ENCODE measurements around the gene ZBTB7C.

Gene ZBTB7C

GRCh38 chr18:48197819-48198218, 211.4 kb downstream of the ZBTB7C start:
- no peak for DNase-seq (ENCODE audit: low read depth)
- H3K4me3 ChIP-seq (ENCODE audit: low read depth, low read length): no peak overlapping the region
- no peak for TF ChIP-seq CTCF (IDR thresholded peaks at IDR 0.05; ENCODE audit: low read depth, low read length, missing control alignments)

GRCh38 chr18:48195787-48196186, 213.4 kb downstream of the ZBTB7C start:
- no peak for TF ChIP-seq CTCF (IDR thresholded peaks at IDR 0.05; ENCODE audit: low read depth, low read length, missing control alignments)
- no peak overlapping the region for H3K4me3 ChIP-seq (ENCODE audit: low read depth, low read length)
- no peak for DNase-seq (ENCODE audit: low read depth)

GRCh38 chr18:48194591-48195181, 214.5 kb downstream of the ZBTB7C start:
- H3K4me3 ChIP-seq (ENCODE audit: low read depth, low read length): no peak overlapping the region
- TF ChIP-seq CTCF (IDR thresholded peaks at IDR 0.05; ENCODE audit: low read depth, low read length, missing control alignments): no peak
- DNase-seq (ENCODE audit: low read depth): no peak

GRCh38 chr18:48193521-48194492, 215.4 kb downstream of the ZBTB7C start:
- no peak for TF ChIP-seq CTCF (IDR thresholded peaks at IDR 0.05; ENCODE audit: low read depth, low read length, missing control alignments)
- DNase-seq (ENCODE audit: low read depth): no peak
- H3K4me3 ChIP-seq (ENCODE audit: low read depth, low read length): no peak overlapping the region

GRCh38 chr18:48192542-48192941, 216.6 kb downstream of the ZBTB7C start:
- TF ChIP-seq CTCF (IDR thresholded peaks at IDR 0.05; ENCODE audit: low read depth, low read length, missing control alignments): no peak

GRCh38 chr18:48191494-48191893, 217.7 kb downstream of the ZBTB7C start:
- no peak for DNase-seq (ENCODE audit: low read depth)
- TF ChIP-seq CTCF (IDR thresholded peaks at IDR 0.05; ENCODE audit: low read depth, low read length, missing control alignments): no peak
- no peak overlapping the region for H3K4me3 ChIP-seq (ENCODE audit: low read depth, low read length)

More at GRCh38 chr18:48192542-48192941, 216.6 kb downstream of the ZBTB7C start:
- DNase-seq (ENCODE audit: low read depth): no peak
- no peak overlapping the region for H3K4me3 ChIP-seq (ENCODE audit: low read depth, low read length)
